Neuron (in vitro differentiated cells): Measurements from ENCODE around the gene ATP8A2.
"Not testable (repeated sequence)": the region's sequence is repeated elsewhere in the genome, so short reads cannot be mapped to it uniquely, and the experiment has no call there.

Experiments used
- H2AFZ ChIP-seq: one replicate; pipeline ENCODE4 v1.6.1; 2013; ENCODE audit warnings: low read depth, mild to moderate bottlenecking, inconsistent platforms, low read length, moderate library complexity
- H3K27me3 ChIP-seq: one replicate; pipeline ENCODE4 v1.6.1; 2013; ENCODE audit warnings: low read length; ENCODE audit not compliant: insufficient read depth
- H3K36me3 ChIP-seq: one replicate; pipeline ENCODE4 v1.6.1; 2013; ENCODE audit warnings: low read length; ENCODE audit not compliant: insufficient read depth
- H3K4me1 ChIP-seq: one replicate; pipeline ENCODE4 v1.6.1; 2013; ENCODE audit warnings: low read length; ENCODE audit not compliant: insufficient read depth
- H3K4me3 ChIP-seq: 2 replicates; pipeline ENCODE4 v1.5.1; 2013; ENCODE audit warnings: mild to moderate bottlenecking, low read length, moderate library complexity
- H3K9me3 ChIP-seq: one replicate; pipeline ENCODE4 v1.6.1; 2013; ENCODE audit warnings: low read length

ATP8A2 gene

GRCh38 chr13:25541434-25542123 is 169.8 kb downstream of the ATP8A2 start:
- no peaks in the 10 kb centered on the region for H3K27me3 ChIP-seq
- no peaks in the 10 kb centered on the region for H3K36me3 ChIP-seq
- H3K4me1 ChIP-seq, result no peaks in the 10 kb centered on the region
- no peaks in the 10 kb centered on the region for H3K9me3 ChIP-seq
- H3K4me3 ChIP-seq, result no peak overlapping the region
- H2AFZ ChIP-seq, result no peak overlapping the region

- not testable (repeated sequence) for H3K9me3 ChIP-seq, H3K4me1 ChIP-seq, H3K36me3 ChIP-seq, H3K4me3 ChIP-seq, H2AFZ ChIP-seq, H3K27me3 ChIP-seq
These were observed 177.2 kb downstream of the ATP8A2 start for GRCh38 chr13:25548991-25549390.

GRCh38 chr13:25561812-25562211 is 190.0 kb downstream of the ATP8A2 start:
- Histone ChIP-seq H2AFZ (no peak overlapping the region), H3K9me3 (no peaks in the 10 kb centered on the region), H3K4me1 (no peaks in the 10 kb centered on the region)

GRCh38 chr13:25570185-25570584 is 198.4 kb downstream of the ATP8A2 start:
- Histone ChIP-seq H3K4me3 (no peak overlapping the region), H2AFZ (no peak overlapping the region), H3K27me3 (peaks cover 7% of the 10 kb centered on the region), H3K4me1 (no peaks in the 10 kb centered on the region), H3K36me3 (no peaks in the 10 kb centered on the region), H3K9me3 (no peaks in the 10 kb centered on the region)

More at GRCh38 chr13:25561812-25562211, 190.0 kb downstream of the ATP8A2 start:
- H3K36me3 ChIP-seq, result no peaks in the 10 kb centered on the region
- peaks cover 2% of the 10 kb centered on the region for H3K27me3 ChIP-seq
- no peak overlapping the region for H3K4me3 ChIP-seq

GRCh38 chr13:25571237-25571636 is 199.5 kb downstream of the ATP8A2 start:
- Histone ChIP-seq H3K4me1 (no peaks in the 10 kb centered on the region), H3K27me3 (peaks cover 7% of the 10 kb centered on the region), H2AFZ (no peak overlapping the region), H3K9me3 (no peaks in the 10 kb centered on the region), H3K4me3 (no peak overlapping the region), H3K36me3 (no peaks in the 10 kb centered on the region)

- not testable (repeated sequence) for H3K4me1 ChIP-seq, H2AFZ ChIP-seq, H3K4me3 ChIP-seq, H3K9me3 ChIP-seq, H3K27me3 ChIP-seq, H3K36me3 ChIP-seq
These were observed 200.4 kb downstream of the ATP8A2 start for GRCh38 chr13:25572171-25572570.

- H3K4me1 ChIP-seq, result no peaks in the 10 kb centered on the region
- H3K27me3 ChIP-seq, result peaks cover 7% of the 10 kb centered on the region
- no peak overlapping the region for H3K4me3 ChIP-seq
- H2AFZ ChIP-seq, result no peak overlapping the region
- no peaks in the 10 kb centered on the region for H3K9me3 ChIP-seq
- no peaks in the 10 kb centered on the region for H3K36me3 ChIP-seq
These were observed 202.9 kb downstream of the ATP8A2 start for GRCh38 chr13:25574437-25575411.

GRCh38 chr13:25575562-25575961 is 203.8 kb downstream of the ATP8A2 start:
- Histone ChIP-seq H3K27me3 (peaks cover 2% of the 10 kb centered on the region), H3K4me1 (no peaks in the 10 kb centered on the region), H3K36me3 (no peaks in the 10 kb centered on the region), H3K4me3 (no peak overlapping the region), H3K9me3 (no peaks in the 10 kb centered on the region), H2AFZ (no peak overlapping the region)

GRCh38 chr13:25578526-25578925 is 206.8 kb downstream of the ATP8A2 start:
- Histone ChIP-seq H3K27me3 (no peaks in the 10 kb centered on the region), H3K4me3 (no peak overlapping the region), H3K9me3 (no peaks in the 10 kb centered on the region), H2AFZ (no peak overlapping the region), H3K36me3 (no peaks in the 10 kb centered on the region), H3K4me1 (no peaks in the 10 kb centered on the region)

- Histone ChIP-seq H3K36me3 (no peaks in the 10 kb centered on the region), H3K27me3 (no peaks in the 10 kb centered on the region), H3K4me1 (no peaks in the 10 kb centered on the region), H3K9me3 (no peaks in the 10 kb centered on the region), H2AFZ (no peak overlapping the region), H3K4me3 (no peak overlapping the region)
These were observed 207.4 kb downstream of the ATP8A2 start for GRCh38 chr13:25579221-25579620.

- Histone ChIP-seq H3K9me3 (no peaks in the 10 kb centered on the region), H3K4me3 (no peak overlapping the region), H3K4me1 (no peaks in the 10 kb centered on the region), H2AFZ (no peak overlapping the region), H3K36me3 (no peaks in the 10 kb centered on the region), H3K27me3 (peaks cover 2% of the 10 kb centered on the region)
These were observed 209.6 kb downstream of the ATP8A2 start for GRCh38 chr13:25581351-25581750.

GRCh38 chr13:25584087-25584486 is 212.3 kb downstream of the ATP8A2 start:
- Histone ChIP-seq H3K4me1 (no peaks in the 10 kb centered on the region), H2AFZ (no peak overlapping the region), H3K27me3 (peaks cover 2% of the 10 kb centered on the region), H3K4me3 (no peak overlapping the region), H3K36me3 (no peaks in the 10 kb centered on the region), H3K9me3 (no peaks in the 10 kb centered on the region)

- Histone ChIP-seq H3K27me3 (peaks cover 2% of the 10 kb centered on the region), H3K9me3 (no peaks in the 10 kb centered on the region), H3K4me3 (no peak overlapping the region), H2AFZ (no peak overlapping the region), H3K4me1 (no peaks in the 10 kb centered on the region), H3K36me3 (no peaks in the 10 kb centered on the region)
These were observed 213.2 kb downstream of the ATP8A2 start for GRCh38 chr13:25585000-25585399.
